ENCODE results near the gene BCO1. TPM values are rescaled to one million over a fixed set of nuclear protein-coding genes. Genes with fewer than 3 reads are reported as not detected.

The BCO1 gene
- total RNA-seq, 4 donors from 2014 or later: not detected

DNA sequence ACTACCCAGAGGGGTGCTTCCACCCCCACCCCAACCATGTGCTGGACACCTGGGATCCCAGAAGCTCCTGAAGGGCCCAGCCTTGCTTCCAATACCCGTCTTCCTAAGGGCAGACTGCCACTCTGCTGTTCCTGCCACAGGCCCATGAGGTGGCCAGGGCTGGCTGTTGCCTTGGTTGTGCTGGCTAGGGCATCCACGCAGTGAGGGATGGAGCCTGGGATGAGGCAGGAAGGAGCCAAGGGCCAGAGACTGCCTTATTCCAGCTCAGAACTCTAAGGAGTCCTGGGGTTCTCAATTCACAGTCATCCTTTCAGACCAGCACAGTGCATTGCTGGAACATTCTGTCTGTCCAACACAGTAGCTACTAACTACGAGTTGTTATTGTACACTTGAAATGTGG, 37.8 kb downstream of the BCO1 start:
- TF ChIP-seq, protein P1, sequence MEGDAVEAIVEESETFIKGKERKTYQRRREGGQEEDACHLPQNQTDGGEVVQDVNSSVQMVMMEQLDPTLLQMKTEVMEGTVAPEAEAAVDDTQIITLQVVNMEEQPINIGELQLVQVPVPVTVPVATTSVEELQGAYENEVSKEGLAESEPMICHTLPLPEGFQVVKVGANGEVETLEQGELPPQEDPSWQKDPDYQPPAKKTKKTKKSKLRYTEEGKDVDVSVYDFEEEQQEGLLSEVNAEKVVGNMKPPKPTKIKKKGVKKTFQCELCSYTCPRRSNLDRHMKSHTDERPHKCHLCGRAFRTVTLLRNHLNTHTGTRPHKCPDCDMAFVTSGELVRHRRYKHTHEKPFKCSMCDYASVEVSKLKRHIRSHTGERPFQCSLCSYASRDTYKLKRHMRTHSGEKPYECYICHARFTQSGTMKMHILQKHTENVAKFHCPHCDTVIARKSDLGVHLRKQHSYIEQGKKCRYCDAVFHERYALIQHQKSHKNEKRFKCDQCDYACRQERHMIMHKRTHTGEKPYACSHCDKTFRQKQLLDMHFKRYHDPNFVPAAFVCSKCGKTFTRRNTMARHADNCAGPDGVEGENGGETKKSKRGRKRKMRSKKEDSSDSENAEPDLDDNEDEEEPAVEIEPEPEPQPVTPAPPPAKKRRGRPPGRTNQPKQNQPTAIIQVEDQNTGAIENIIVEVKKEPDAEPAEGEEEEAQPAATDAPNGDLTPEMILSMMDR (IDR thresholded peaks at IDR 0.05; ENCODE audit: low read depth): no peak

DNA sequence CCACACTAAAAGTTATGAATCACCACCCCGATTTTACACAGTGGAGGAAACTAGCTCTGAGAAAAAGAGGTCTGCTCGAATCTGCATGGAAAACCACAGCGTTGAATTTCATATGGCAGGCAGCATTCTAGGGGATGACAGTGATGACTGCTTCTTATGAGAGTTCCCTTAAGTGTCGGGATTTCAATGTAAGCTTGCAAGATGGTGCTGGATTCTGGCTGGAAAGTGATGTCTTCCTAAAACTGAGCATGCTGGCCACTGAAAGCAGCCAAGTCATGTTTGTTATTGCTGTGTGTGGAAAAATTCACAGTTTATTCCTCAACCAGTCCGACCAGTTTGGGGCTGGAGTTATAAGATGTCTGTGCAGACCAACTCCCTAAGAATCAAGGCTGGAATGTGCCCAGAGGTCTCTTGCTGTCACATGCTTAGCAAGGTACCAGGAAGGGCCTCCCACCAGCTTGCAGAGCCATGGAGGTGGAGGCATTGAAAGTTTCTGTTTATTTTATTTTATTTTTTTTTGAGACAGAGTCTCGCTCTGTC, 39.1 kb downstream of the BCO1 start:
- TF ChIP-seq, protein P1 (IDR thresholded peaks at IDR 0.05; ENCODE audit: low read depth): no peak

DNA sequence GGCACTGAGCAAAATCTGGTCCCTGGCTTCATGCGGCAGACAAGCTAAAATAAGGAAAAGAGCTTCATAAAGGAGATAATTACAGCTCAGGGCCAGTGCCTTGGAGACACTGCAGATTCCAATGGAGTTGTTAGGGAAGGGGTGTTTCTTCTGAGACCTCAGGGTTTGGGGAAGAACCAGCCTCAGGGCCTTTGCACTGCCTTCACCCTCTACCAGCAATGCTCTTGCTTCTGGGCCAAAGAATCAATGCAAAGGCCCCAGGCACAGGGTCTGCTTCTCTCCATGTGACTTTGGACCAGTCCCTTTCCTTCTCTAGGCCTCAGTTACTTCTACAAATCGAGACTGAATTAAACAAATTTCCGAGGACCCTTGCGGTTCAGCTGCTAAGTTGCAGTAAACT, 40.0 kb downstream of the BCO1 start:
- TF ChIP-seq, protein P1 (IDR thresholded peaks at IDR 0.05; ENCODE audit: low read depth): no peak

DNA sequence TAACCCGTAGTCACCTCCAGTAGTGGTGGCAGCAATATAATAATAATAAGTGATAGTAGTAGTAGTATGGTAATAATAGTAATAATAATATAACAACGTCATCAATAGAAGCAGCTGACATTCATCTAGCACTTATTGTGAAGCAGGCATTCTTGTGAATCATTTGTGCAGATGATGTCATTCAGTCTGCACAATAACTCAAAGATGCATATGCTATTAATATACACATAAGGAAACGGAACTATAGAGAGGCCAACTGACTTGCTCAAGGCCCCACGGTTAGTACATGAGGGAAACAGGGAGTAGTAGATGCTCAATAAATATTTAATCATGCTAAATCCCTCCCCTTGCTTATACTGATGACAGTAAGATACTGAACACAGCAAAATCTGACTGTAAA, 40.9 kb downstream of the BCO1 start:
- TF ChIP-seq, protein P1 (IDR thresholded peaks at IDR 0.05; ENCODE audit: low read depth): no peak

DNA sequence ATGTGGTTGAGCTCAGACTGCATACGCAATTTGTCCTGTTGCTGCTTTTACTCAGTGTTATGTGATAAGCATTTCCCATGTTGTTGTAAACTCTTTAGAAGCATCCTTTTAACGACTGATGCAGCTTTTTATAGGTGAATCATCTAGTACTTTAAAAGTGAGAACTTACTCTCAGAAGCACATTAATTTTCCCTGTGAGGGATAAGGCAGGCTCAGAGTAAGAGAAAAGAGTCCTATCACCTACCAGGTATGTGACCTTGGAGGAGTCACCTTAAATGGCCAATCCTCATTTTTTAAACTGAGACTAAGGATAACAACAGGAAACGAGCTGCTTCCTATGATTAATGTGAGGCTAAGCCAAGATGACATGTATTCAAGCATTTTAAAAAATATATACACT, 41.9 kb downstream of the BCO1 start:
- TF ChIP-seq, protein P1 (IDR thresholded peaks at IDR 0.05; ENCODE audit: low read depth): no peak

DNA sequence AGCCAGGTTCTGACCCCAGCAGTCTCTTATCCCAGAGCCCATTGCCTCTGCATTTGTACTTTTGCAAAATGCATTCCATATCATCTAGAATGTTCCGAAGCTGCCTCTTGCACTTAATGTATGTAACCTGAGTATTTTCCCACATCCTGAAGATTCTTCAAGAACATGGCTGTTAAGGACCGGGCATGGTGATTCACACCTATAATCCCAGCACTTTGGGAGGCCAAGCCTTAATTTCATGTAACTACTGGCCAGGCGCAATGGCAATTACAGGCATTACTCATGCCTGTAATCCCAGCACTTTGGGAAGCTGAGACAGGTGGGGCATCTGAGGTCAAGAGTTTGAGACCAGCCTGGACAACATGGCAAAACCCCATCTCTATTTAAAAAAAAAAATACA, 44.6 kb downstream of the BCO1 start:
- TF ChIP-seq, protein P1 (IDR thresholded peaks at IDR 0.05; ENCODE audit: low read depth): no peak

DNA sequence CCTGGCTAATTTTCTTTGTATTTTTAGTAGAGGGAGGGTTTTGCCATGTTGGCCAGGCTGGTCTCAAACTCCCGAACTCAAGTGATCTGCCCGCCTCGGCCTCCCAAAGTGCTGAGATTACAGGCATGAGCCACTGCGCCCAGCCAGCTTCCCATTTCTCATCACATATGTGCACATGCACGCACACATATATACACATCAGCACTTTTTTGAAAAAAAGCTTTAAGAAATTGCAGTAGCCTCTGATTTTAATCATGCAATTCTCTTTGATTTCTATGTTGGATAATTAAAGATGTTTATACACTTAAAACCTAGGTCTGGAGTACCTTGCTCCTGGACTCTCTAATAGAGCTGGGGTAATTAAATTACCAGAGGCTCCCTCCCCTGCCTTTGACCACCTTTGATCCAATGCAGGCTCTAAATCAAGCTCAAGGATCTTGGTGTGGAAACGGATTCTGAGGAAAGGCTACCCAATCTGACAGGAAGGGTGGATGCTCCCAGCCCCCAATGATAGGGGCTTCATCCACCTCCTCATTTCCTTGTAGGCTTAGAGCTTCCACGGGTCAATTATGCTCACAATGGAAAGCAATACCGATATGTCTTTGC, 46.6 kb downstream of the BCO1 start:
- TF ChIP-seq, protein P1 (IDR thresholded peaks at IDR 0.05; ENCODE audit: low read depth): no peak

Data from subcutaneous adipose tissue (tissue), 4 donors.